NT2/D1 (cell line): ENCODE results near the gene WFDC8.

ENCODE experiments used
- SUZ12 ChIP-seq: IDR thresholded peaks from 2 replicates; pipeline ENCODE4 v1.6.1; 2011; ENCODE audit not compliant: insufficient read length, insufficient read depth; ENCODE audit errors: extremely low read depth
- YY1 ChIP-seq: IDR thresholded peaks from 2 replicates; pipeline ENCODE4 v1.6.1; 2011; ENCODE audit not compliant: insufficient read length, insufficient read depth
- ZNF274 ChIP-seq: IDR thresholded peaks from 2 replicates; pipeline ENCODE4 v1.6.1; 2011; ENCODE audit warnings: mild to moderate bottlenecking, low read depth, low read length

DNA sequence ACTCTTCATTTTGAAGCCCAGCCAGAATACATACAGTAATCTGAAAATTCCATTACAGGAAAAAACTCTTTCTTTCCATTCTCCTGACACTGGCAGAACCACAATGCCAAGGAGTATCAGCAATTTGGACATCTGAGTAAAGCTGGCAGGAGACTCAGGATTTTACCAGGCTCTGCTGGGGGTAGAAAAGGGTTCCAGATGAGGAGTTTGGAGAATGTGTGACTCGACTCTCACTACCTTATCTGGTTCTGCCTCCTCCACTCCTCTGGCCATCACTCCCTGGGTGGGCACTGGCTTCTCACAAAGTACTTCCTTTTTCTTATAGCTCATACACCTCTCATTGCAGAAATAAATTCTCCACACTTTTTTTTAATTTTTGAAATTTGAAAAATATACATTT is 10.6 kb upstream of the WFDC8 start:
- no peak for TF ChIP-seq YY1
- TF ChIP-seq SUZ12: no peak
- TF ChIP-seq ZNF274: no peak
